Fibroblast of lung (primary cell): ENCODE results near the gene NXNL2. TPM values are rescaled to one million over a fixed set of nuclear protein-coding genes. Genes with fewer than 3 reads are reported as not detected.

ENCODE experiments used
- DNase-seq, 2 donors: peaks; one replicate each; pipeline versions ENCODE4 v3.0.0 to v3.0.0-alpha.2; 2010; ENCODE audit warnings: low read depth in 2 of 2
- H2AFZ ChIP-seq: 2 replicates; pipeline ENCODE4 v1.5.1; 2012; ENCODE audit warnings: low read length, control low read depth, inconsistent platforms
- H3K27ac ChIP-seq: 2 replicates; pipeline ENCODE4 v1.5.1; 2011; ENCODE audit warnings: low read length, control low read depth; ENCODE audit not compliant: insufficient read depth
- H3K27me3 ChIP-seq: 2 replicates; pipeline ENCODE4 v1.5.1; 2011; ENCODE audit warnings: mild to moderate bottlenecking, low read length; ENCODE audit not compliant: control insufficient read depth, insufficient read depth
- H3K36me3 ChIP-seq: 2 replicates; pipeline ENCODE4 v1.5.1; 2011; ENCODE audit warnings: low read length; ENCODE audit not compliant: control insufficient read depth, insufficient read depth
- H3K4me1 ChIP-seq: 2 replicates; pipeline ENCODE4 v1.5.1; 2011; ENCODE audit warnings: low read length; ENCODE audit not compliant: control insufficient read depth, insufficient read depth; ENCODE audit errors: extremely low read depth
- H3K4me2 ChIP-seq: 2 replicates; pipeline ENCODE4 v1.5.1; 2011; ENCODE audit warnings: low read length, control low read depth; ENCODE audit not compliant: insufficient read depth; ENCODE audit errors: extremely low read depth
- H3K4me3 ChIP-seq, 4 experiments: fragments of 200-600 bp in 1 of 4; sonication (generic) in 1 of 4; replicated peaks in 1 of 4; 2 replicates each; pipeline ENCODE4 v1.5.1; 2011 to 2016; ENCODE audit warnings: low read length in 4 of 4, low read depth in 3 of 4, mild to moderate bottlenecking in 3 of 4, control low read depth in 2 of 4, inconsistent platforms in 1 of 4, mixed read lengths in 1 of 4; ENCODE audit not compliant: insufficient read depth in 1 of 4; ENCODE audit errors: control extremely low read depth in 1 of 4
- H3K79me2 ChIP-seq: 2 replicates; pipeline ENCODE4 v1.5.1; 2012; ENCODE audit warnings: mild to moderate bottlenecking, low read length, inconsistent platforms; ENCODE audit not compliant: control insufficient read depth, insufficient read depth
- H3K9ac ChIP-seq: 2 replicates; pipeline ENCODE4 v1.5.1; 2011; ENCODE audit warnings: mild to moderate bottlenecking, low read length, control low read depth; ENCODE audit not compliant: insufficient read depth
- H3K9me3 ChIP-seq: 2 replicates; pipeline ENCODE4 v1.5.1; 2012; ENCODE audit warnings: low read depth, low read length; ENCODE audit not compliant: control insufficient read depth, insufficient read depth
- H4K20me1 ChIP-seq: 2 replicates; pipeline ENCODE4 v1.5.1; 2011; ENCODE audit warnings: low read length; ENCODE audit not compliant: control insufficient read depth, insufficient read depth; ENCODE audit errors: extremely low read depth
- CTCF ChIP-seq, 2 donors: IDR thresholded peaks in 1 of 2; conservative IDR thresholded peaks in 1 of 2; 1 replicate in 1 of 2; 2 replicates in 1 of 2; pipeline ENCODE4 v1.5.1; 2011 to 2012; ENCODE audit warnings: low read length in 2 of 2, control low read depth in 1 of 2, inconsistent platforms in 1 of 2, low read depth in 1 of 2, mild to moderate bottlenecking in 1 of 2
- EZH2 ChIP-seq: IDR thresholded peaks from 2 replicates; pipeline ENCODE4 v1.5.1; 2012; ENCODE audit warnings: low read length, control low read depth, mild to moderate bottlenecking; ENCODE audit errors: missing control alignments
- polyA plus RNA-seq, 2 donors: library from polyadenylated mRNA; depleted of rRNA in 1 of 2; stranded (reverse) in 1 of 2; unstranded in 1 of 2; fragments of >200 nt; gene quantifications; 2 replicates each; pipeline ENCODE4 v1.2.1, GENCODE V29; 2011 to 2012; ENCODE audit warnings: missing spikeins in 1 of 2
- total RNA-seq: library from RNA; depleted of rRNA; stranded (reverse); fragments of >200 nt; gene quantifications from 2 replicates; pipeline ENCODE4 v1.2.1, GENCODE V29; 2014

NXNL2 gene
- total and polyA plus RNA-seq, 2 donors (not counting 1 experiment from before 2014, with no cell fraction given) = 0.50 to 1.3 TPM

- Histone ChIP-seq H3K4me3 (no peak overlapping the region), H3K9me3 (no peaks in the 10 kb centered on the region), H4K20me1 (no peaks in the 10 kb centered on the region), H3K36me3 (no peaks in the 10 kb centered on the region), H3K27ac (no peak overlapping the region), H3K9ac (no peak overlapping the region), H2AFZ (no peak overlapping the region), H3K27me3 (no peaks in the 10 kb centered on the region), H3K4me1 (peaks cover 12% of the 10 kb centered on the region), H3K79me2 (no peaks in the 10 kb centered on the region), H3K4me2 (no peak overlapping the region)
- no peak for TF ChIP-seq CTCF (conservative IDR thresholded peaks at IDR 0.05 in 1 of 2, IDR thresholded peaks at IDR 0.05 in 1 of 2; ENCODE audit: low read depth in 1 of 2, low read length in 2 of 2)
- no peak for TF ChIP-seq EZH2
- no peak for DNase-seq
Observed at GRCh38 chr9:88539246-88539645, 4.3 kb downstream of the NXNL2 start.

GRCh38 chr9:88540251-88540763, 5.3 kb downstream of the NXNL2 start:
- peaks cover 12% of the 10 kb centered on the region for H3K4me1 ChIP-seq
- no peak for DNase-seq
- no peak overlapping the region for H2AFZ ChIP-seq
- no peaks in the 10 kb centered on the region for H3K36me3 ChIP-seq
- H3K27me3 ChIP-seq = no peaks in the 10 kb centered on the region
- no peak overlapping the region for H3K27ac ChIP-seq
- no peak overlapping the region for H3K9ac ChIP-seq
- TF ChIP-seq CTCF (conservative IDR thresholded peaks at IDR 0.05 in 1 of 2, IDR thresholded peaks at IDR 0.05 in 1 of 2; ENCODE audit: low read depth in 1 of 2, low read length in 2 of 2) = no peak
- no peak for TF ChIP-seq EZH2
- H3K9me3 ChIP-seq = no peaks in the 10 kb centered on the region
- no peaks in the 10 kb centered on the region for H4K20me1 ChIP-seq
- no peak overlapping the region for H3K4me2 ChIP-seq
- H3K79me2 ChIP-seq = no peaks in the 10 kb centered on the region
- H3K4me3 ChIP-seq = no peak overlapping the region

GRCh38 chr9:88544245-88544644, 9.3 kb downstream of the NXNL2 start:
- H3K27me3 ChIP-seq = no peaks in the 10 kb centered on the region
- H3K27ac ChIP-seq = no peak overlapping the region
- no peaks in the 10 kb centered on the region for H3K79me2 ChIP-seq
- no peaks in the 10 kb centered on the region for H4K20me1 ChIP-seq
- no peaks in the 10 kb centered on the region for H3K9me3 ChIP-seq
- H3K4me3 ChIP-seq = no peak overlapping the region
- H3K4me1 ChIP-seq = no peaks in the 10 kb centered on the region
- no peak overlapping the region for H2AFZ ChIP-seq
- DNase-seq = no peak
- no peaks in the 10 kb centered on the region for H3K36me3 ChIP-seq
- no peak for TF ChIP-seq CTCF (conservative IDR thresholded peaks at IDR 0.05 in 1 of 2, IDR thresholded peaks at IDR 0.05 in 1 of 2; ENCODE audit: low read depth in 1 of 2, low read length in 2 of 2)
- TF ChIP-seq EZH2 = no peak
- no peak overlapping the region for H3K9ac ChIP-seq
- H3K4me2 ChIP-seq = no peak overlapping the region
